SH-SY5Y (cell line): ENCODE data around the gene VENTX.

ENCODE experiments used
- GATA2 ChIP-seq: IDR thresholded peaks from 2 replicates; pipeline ENCODE4 v1.6.1; 2011; ENCODE audit warnings: mild to moderate bottlenecking, low read depth, low read length
- GATA3 ChIP-seq: IDR thresholded peaks from 2 replicates; pipeline ENCODE4 v1.6.1; 2011; ENCODE audit warnings: low read depth, mild to moderate bottlenecking, low read length, moderate library complexity

DNA sequence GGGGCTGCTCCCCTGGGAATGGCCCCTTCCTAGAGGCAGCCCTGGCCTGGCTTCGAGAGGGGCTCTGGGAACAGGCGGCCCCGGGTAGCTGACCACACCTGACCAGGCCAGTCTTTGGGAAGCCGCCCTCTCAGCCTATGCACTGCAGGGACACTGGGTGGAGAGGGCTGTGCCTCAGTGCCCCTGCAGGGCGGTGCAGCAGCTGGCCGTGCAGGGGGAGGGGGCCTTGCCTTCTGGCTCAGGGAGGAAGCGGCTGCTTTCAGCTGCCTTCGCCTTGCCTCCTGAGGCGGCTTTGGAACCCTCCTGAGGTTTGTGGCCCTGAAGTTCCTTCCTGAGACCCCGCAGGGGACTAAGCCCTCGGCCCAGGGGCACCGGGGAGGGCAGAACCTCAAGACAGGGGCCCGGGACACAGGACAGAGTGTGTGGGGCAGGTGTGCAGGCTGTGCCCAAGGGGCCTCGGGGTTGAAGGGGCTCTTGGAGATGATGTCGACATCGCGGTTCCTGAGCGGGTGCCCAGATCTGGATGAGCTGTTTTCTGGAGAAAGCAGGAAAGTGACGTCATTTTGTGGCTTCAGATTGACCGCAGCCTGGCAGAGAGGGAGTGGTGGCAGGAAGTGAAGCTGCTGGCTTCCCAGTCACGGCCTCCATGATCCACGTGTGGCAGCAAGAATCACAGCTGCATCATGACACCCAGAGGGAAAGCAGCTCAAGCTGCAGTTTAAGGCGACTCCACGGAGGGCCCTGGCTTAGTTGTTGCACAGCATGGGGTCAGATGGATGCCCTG lies 21.4 kb downstream of the VENTX start:
- TF ChIP-seq GATA3 (no peak), GATA2 (no peak)
